Tibial artery (tissue), 4 donors: ENCODE measurements around the gene CHRNG.

Experiments
- DNase-seq, 2 donors: peaks; one replicate each; pipeline ENCODE4 v3.0.0-alpha.2; 2019
- H3K27ac ChIP-seq, 2 donors: fragments of 200-600 bp; sonication (generic) in 1 of 2; 1 replicate in 1 of 2; 2 replicates in 1 of 2; pipeline ENCODE4 v1.5.1; 2018 to 2019; ENCODE audit warnings: mild to moderate bottlenecking in 1 of 2
- H3K27me3 ChIP-seq, 2 donors: fragments of 200-600 bp; sonication (generic) in 1 of 2; one replicate each; pipeline versions ENCODE4 v1.5.1 to v1.6.0; 2016 to 2019
- H3K36me3 ChIP-seq, 3 donors: fragments of 200-600 bp; sonication (generic) in 2 of 3; one replicate each; pipeline ENCODE4 v1.5.1; 2016 to 2019; ENCODE audit warnings: mild to moderate bottlenecking in 2 of 3
- H3K4me1 ChIP-seq, 4 donors: fragments of 200-600 bp; sonication (generic) in 2 of 4; 1 replicate in 3 of 4; 2 replicates in 1 of 4; pipeline ENCODE4 v1.5.1; 2016 to 2019
- H3K4me3 ChIP-seq, 2 donors: fragments of 200-600 bp; sonication (generic) in 1 of 2; 1 replicate in 1 of 2; 2 replicates in 1 of 2; pipeline ENCODE4 v1.5.1; 2018 to 2019; ENCODE audit warnings: mild to moderate bottlenecking in 2 of 2
- H3K9me3 ChIP-seq, 3 donors: fragments of 200-600 bp; sonication (generic) in 1 of 3; one replicate each; pipeline ENCODE4 v1.5.1; 2016 to 2019
- intact Hi-C: fragments of 100-400 bp; cut with DNase I; formaldehyde crosslinking; loops from one replicate; pipeline ENCODE4 v1.15.0; 2023; ENCODE audit warnings: low total_unique reads
- TF ChIP-seq, protein P1 (sequence below), 2 experiments: fragments of 200-600 bp in 1 of 2; fragments of 450-650 bp in 1 of 2; IDR thresholded peaks; one replicate each; pipeline ENCODE4 v1.5.1; 2017 to 2019; ENCODE audit warnings: antibody characterized with exemption in 2 of 2, mild to moderate bottlenecking in 1 of 2, moderate library complexity in 1 of 2

The CHRNG gene

GRCh38 chr2:232502911-232503808 lies 36.3 kb upstream of the CHRNG start:
- Histone ChIP-seq H3K27ac (no peak overlapping the region), H3K9me3 (no peaks in the 10 kb centered on the region), H3K36me3 (no peaks in the 10 kb centered on the region), H3K4me3 (peak overlapping the region; percentile 39 to 56), H3K4me1 (peaks cover 0 to 19% (median 15%) of the 10 kb centered on the region in 4 donors), H3K27me3 (peaks cover 0 to 81% of the 10 kb centered on the region in 2 donors)
- TF ChIP-seq, protein P1, sequence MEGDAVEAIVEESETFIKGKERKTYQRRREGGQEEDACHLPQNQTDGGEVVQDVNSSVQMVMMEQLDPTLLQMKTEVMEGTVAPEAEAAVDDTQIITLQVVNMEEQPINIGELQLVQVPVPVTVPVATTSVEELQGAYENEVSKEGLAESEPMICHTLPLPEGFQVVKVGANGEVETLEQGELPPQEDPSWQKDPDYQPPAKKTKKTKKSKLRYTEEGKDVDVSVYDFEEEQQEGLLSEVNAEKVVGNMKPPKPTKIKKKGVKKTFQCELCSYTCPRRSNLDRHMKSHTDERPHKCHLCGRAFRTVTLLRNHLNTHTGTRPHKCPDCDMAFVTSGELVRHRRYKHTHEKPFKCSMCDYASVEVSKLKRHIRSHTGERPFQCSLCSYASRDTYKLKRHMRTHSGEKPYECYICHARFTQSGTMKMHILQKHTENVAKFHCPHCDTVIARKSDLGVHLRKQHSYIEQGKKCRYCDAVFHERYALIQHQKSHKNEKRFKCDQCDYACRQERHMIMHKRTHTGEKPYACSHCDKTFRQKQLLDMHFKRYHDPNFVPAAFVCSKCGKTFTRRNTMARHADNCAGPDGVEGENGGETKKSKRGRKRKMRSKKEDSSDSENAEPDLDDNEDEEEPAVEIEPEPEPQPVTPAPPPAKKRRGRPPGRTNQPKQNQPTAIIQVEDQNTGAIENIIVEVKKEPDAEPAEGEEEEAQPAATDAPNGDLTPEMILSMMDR (IDR thresholded peaks at IDR 0.05): no peak
- intact Hi-C loops: no loop called here
- DNase-seq: no peak

DNA sequence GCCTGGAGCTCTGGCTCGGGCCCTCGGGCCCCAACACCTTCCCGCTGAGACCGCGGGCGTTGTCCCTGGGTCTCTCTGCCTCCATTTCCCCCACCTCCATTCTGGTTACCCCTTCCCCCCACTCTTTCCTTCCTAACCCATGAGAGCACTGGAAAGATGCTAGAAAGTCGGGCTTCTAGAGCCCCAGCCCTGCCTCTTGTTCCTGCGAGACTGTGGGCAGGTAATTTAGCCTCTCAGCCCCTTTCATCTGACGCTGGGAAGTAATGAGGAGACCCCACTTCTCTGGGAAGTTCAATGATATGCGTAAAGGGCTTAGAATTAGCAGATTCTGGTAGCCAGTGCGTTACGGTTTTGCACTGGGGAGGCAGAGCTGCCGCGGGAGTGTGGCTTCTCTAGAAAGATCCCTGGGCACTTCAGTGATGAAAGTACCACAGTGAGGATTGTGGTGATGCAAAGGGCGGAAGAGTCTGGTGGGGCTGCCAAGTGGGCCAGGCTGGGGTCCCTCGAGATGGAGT lies 35.6 kb upstream of the CHRNG start:
- no peaks in the 10 kb centered on the region for H3K9me3 ChIP-seq
- peaks cover 0 to 84% of the 10 kb centered on the region in 2 donors for H3K27me3 ChIP-seq
- no peaks in the 10 kb centered on the region for H3K36me3 ChIP-seq
- peaks cover 0 to 19% (median 15%) of the 10 kb centered on the region in 4 donors for H3K4me1 ChIP-seq
- H3K27ac ChIP-seq: no peak overlapping the region
- no peak for DNase-seq
- H3K4me3 ChIP-seq: peak overlapping the region; percentile 39 to 56
- TF ChIP-seq, protein P1 (IDR thresholded peaks at IDR 0.05): no peak
- intact Hi-C loops: no loop called here

- Histone ChIP-seq H3K9me3 (no peaks in the 10 kb centered on the region), H3K27me3 (peaks cover 0 to 82% of the 10 kb centered on the region in 2 donors), H3K4me3 (no peak overlapping the region), H3K4me1 (peaks cover 0 to 19% (median 15%) of the 10 kb centered on the region in 4 donors), H3K36me3 (no peaks in the 10 kb centered on the region), H3K27ac (no peak overlapping the region)
- TF ChIP-seq, protein P1 (IDR thresholded peaks at IDR 0.05): no peak
- no peak for DNase-seq
- intact Hi-C loops: no loop called here
These were observed 35.1 kb upstream of the CHRNG start for GRCh38 chr2:232504438-232504837.

- no peaks in the 10 kb centered on the region for H3K36me3 ChIP-seq
- TF ChIP-seq, protein P1 (IDR thresholded peaks at IDR 0.05): no peak
- H3K4me1 ChIP-seq: peaks cover 0 to 19% (median 15%) of the 10 kb centered on the region in 4 donors
- H3K27me3 ChIP-seq: peaks cover 0 to 72% of the 10 kb centered on the region in 2 donors
- no peak overlapping the region for H3K27ac ChIP-seq
- H3K4me3 ChIP-seq: no peak overlapping the region
- intact Hi-C loops: no loop called here
- no peaks in the 10 kb centered on the region for H3K9me3 ChIP-seq
- no peak for DNase-seq
These were observed 33.6 kb upstream of the CHRNG start for GRCh38 chr2:232505856-232506255.

- H3K27ac ChIP-seq: no peak overlapping the region
- TF ChIP-seq, protein P1 (IDR thresholded peaks at IDR 0.05): no peak
- intact Hi-C loops: no loop called here
- no peak overlapping the region for H3K4me3 ChIP-seq
- no peak for DNase-seq
- peaks cover 0 to 19% (median 15%) of the 10 kb centered on the region in 4 donors for H3K4me1 ChIP-seq
- H3K36me3 ChIP-seq: no peaks in the 10 kb centered on the region
- no peaks in the 10 kb centered on the region for H3K9me3 ChIP-seq
- H3K27me3 ChIP-seq: peaks cover 0 to 74% of the 10 kb centered on the region in 2 donors
These were observed 32.8 kb upstream of the CHRNG start for GRCh38 chr2:232506709-232507108.
